A549 (cell line): ENCODE data around the gene ADCY1.

Experiments used
- BHLHE40 ChIP-seq: IDR thresholded peaks from 2 replicates; pipeline ENCODE4 v1.6.1; 2012; ENCODE audit warnings: low read depth, low read length, inconsistent platforms
- POLR2A ChIP-seq: IDR thresholded peaks from 2 replicates; pipeline ENCODE4 v1.6.1; 2012; ENCODE audit warnings: mild to moderate bottlenecking, low read length
- ZFP36 ChIP-seq: fragments of 450-650 bp; IDR thresholded peaks from 2 replicates; pipeline ENCODE4 v1.6.1; 2014; ENCODE audit warnings: borderline replicate concordance; ENCODE audit not compliant: partially characterized antibody
- TF ChIP-seq, protein P1 (sequence below): fragments of >200 bp; sonication (Bioruptor Twin); formaldehyde crosslinking; IDR thresholded peaks from 3 replicates; pipeline ENCODE4 v1.5.1; 2016

DNA sequence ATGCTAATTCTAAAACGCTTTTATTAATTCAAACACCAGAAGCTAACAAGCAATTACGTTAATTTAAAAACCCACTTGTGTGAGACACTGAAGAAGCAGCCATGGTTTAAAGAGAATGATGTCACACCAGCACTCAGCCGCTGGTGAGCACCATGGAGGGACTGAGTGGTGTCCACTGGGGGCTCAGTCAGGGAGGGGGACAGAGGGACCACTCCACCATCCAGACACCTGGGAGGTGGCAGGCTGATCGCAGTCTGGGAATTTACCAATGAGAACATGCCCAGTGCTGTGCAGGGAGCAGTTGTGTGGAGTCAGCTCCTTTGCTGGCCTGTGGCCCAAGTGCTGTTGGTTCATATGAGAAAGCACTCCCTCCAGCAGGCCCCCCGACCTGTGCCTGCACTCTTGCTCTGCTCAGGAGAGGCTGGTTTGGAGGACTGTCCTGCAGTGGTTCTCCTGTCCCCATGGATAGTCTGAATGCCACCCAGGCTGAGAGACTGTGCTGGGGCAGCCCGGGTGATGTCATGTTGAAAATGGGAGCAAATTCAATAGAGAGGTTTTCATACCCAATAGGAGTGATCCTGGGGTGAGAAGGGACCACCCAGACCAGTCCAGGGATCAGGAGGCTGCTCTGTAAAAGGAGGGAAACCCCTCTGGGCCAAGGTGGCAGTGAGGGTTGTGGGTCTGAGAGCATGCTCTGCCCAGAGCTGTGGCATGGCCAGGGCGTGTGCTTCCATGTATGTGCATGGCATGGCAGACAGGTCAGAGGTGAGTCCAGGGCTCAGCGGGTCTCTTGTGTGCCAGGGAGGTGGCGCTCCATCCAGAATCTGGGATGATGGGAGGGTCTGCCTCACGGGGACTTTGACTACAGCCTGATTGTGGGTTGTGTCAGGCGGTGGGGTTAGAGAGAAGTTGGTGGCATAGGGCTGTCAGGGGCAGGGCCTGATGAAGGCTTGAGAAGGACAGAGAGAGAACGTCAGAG is 12.7 kb downstream of the ADCY1 start:
- TF ChIP-seq BHLHE40, result no peak
- TF ChIP-seq, protein P1, sequence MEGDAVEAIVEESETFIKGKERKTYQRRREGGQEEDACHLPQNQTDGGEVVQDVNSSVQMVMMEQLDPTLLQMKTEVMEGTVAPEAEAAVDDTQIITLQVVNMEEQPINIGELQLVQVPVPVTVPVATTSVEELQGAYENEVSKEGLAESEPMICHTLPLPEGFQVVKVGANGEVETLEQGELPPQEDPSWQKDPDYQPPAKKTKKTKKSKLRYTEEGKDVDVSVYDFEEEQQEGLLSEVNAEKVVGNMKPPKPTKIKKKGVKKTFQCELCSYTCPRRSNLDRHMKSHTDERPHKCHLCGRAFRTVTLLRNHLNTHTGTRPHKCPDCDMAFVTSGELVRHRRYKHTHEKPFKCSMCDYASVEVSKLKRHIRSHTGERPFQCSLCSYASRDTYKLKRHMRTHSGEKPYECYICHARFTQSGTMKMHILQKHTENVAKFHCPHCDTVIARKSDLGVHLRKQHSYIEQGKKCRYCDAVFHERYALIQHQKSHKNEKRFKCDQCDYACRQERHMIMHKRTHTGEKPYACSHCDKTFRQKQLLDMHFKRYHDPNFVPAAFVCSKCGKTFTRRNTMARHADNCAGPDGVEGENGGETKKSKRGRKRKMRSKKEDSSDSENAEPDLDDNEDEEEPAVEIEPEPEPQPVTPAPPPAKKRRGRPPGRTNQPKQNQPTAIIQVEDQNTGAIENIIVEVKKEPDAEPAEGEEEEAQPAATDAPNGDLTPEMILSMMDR, result no peak
- TF ChIP-seq POLR2A, result no peak
- no peak for TF ChIP-seq ZFP36
